GM12878 (cell line): ENCODE results near the gene HOTAIR. TPM values are rescaled to one million over a fixed set of nuclear protein-coding genes. Genes with fewer than 3 reads are reported as not detected.

ENCODE experiments used
- ATAC-seq: fragments of 200-7000 bp; cut with Tn5 transposase; 3 replicates; pipeline ENCODE4 v1.9.1; 2020; ENCODE audit warnings: mild to moderate bottlenecking, moderate library complexity
- BruUV-seq: library from RNA; stranded (reverse); fragments of 400-500 nt; replicated peaks from 2 replicates; lab custom pipeline; 2021; lab: Mats Ljungman, UMichigan
- CTCF ChIA-PET: fragments of 300-600 bp; sonication (Branson Sonifier 250); formaldehyde crosslinking; extraction: SDS; loops from one replicate; lab custom pipeline; 2021; ENCODE audit warnings: inconsistent platforms; lab: Yijun Ruan, JAX
- POLR2A ChIA-PET: fragments of 350-600 bp; formaldehyde crosslinking; extraction: SDS; loops from one replicate; lab custom pipeline; 2021; ENCODE audit warnings: inconsistent platforms; lab: Charles Lee
- RAD21 ChIA-PET: fragments of 300-600 bp; sonication (Branson Sonifier 250); formaldehyde crosslinking; loops from one replicate; lab custom pipeline; 2023; ENCODE audit warnings: antibody characterized with exemption; ENCODE audit not compliant: unreplicated experiment; lab: Charles Lee
- SMC1A ChIA-PET: fragments of 300-600 bp; sonication (Branson Sonifier 250); formaldehyde crosslinking; loops from one replicate; lab custom pipeline; 2023; ENCODE audit not compliant: unreplicated experiment, uncharacterized antibody; lab: Charles Lee
- DNase-seq: peaks from one replicate; pipeline ENCODE4 v3.0.0-alpha.2; 2011; ENCODE audit warnings: low read depth, low spot score
- FAIRE-seq: peaks from 3 replicates; lab custom pipeline; 2011; peaks lifted over from hg19 to GRCh38; lab: Jason Lieb, UNC
- H2AFZ ChIP-seq: 2 replicates; pipeline ENCODE4 v1.6.0; 2011; ENCODE audit warnings: low read depth, low read length, control low read depth; ENCODE audit not compliant: control insufficient read depth
- H3K27ac ChIP-seq: 2 replicates; pipeline ENCODE4 v1.5.1; 2011; ENCODE audit warnings: control low read depth; ENCODE audit not compliant: control insufficient read depth, insufficient read depth
- H3K27me3 ChIP-seq, 2 experiments: replicated peaks in 1 of 2; 2 replicates each; pipeline versions ENCODE4 v1.6.0 to v1.6.1; 2011; ENCODE audit warnings: low read length in 1 of 2; ENCODE audit not compliant: control insufficient read depth in 2 of 2, insufficient read depth in 2 of 2
- H3K36me3 ChIP-seq, 2 experiments: 2 replicates each; pipeline ENCODE4 v1.5.1; 2011; ENCODE audit warnings: low read length in 1 of 2; ENCODE audit not compliant: control insufficient read depth in 2 of 2, insufficient read depth in 2 of 2
- H3K4me1 ChIP-seq: 2 replicates; pipeline ENCODE4 v1.6.1; 2011; ENCODE audit warnings: mild to moderate bottlenecking, low read length, moderate library complexity, mixed read lengths; ENCODE audit not compliant: control insufficient read depth, insufficient read depth
- H3K4me2 ChIP-seq: 2 replicates; pipeline ENCODE4 v1.6.0; 2011; ENCODE audit warnings: control low read depth; ENCODE audit not compliant: control insufficient read depth, insufficient read depth
- H3K4me3 ChIP-seq: fragments of 200-600 bp; sonication (generic); 2 replicates; pipeline ENCODE4 v1.5.1; 2016
- H3K79me2 ChIP-seq: 2 replicates; pipeline ENCODE4 v1.6.0; 2011; ENCODE audit warnings: low read length; ENCODE audit not compliant: control insufficient read depth, insufficient read depth
- H3K9ac ChIP-seq: 2 replicates; pipeline ENCODE4 v1.8.0; 2011; ENCODE audit warnings: low read length, control low read depth, mixed read lengths; ENCODE audit not compliant: control insufficient read depth, insufficient read depth
- H3K9me3 ChIP-seq: replicated peaks from 3 replicates; pipeline ENCODE4 v1.5.1; 2011; ENCODE audit warnings: mild to moderate bottlenecking, low read length; ENCODE audit not compliant: control insufficient read depth, insufficient read depth
- H4K20me1 ChIP-seq: 2 replicates; pipeline ENCODE4 v1.6.0; 2011; ENCODE audit not compliant: control insufficient read depth, insufficient read depth
- ATF2 ChIP-seq: IDR thresholded peaks from 2 replicates; pipeline ENCODE4 v1.6.1; 2012; ENCODE audit warnings: low read length, inconsistent platforms
- BACH1 ChIP-seq: fragments of 450-650 bp; IDR thresholded peaks from 2 replicates; pipeline ENCODE4 v1.6.1; 2017; ENCODE audit warnings: mild to moderate bottlenecking, borderline replicate concordance
- HDGF ChIP-seq: fragments of 450-650 bp; IDR thresholded peaks from 2 replicates; pipeline ENCODE4 v1.6.1; 2016; ENCODE audit warnings: antibody characterized with exemption
- JUNB ChIP-seq: IDR thresholded peaks from 2 replicates; pipeline ENCODE4 v1.6.1; 2016; ENCODE audit warnings: antibody characterized with exemption, mild to moderate bottlenecking
- JUND ChIP-seq: IDR thresholded peaks from 2 replicates; pipeline ENCODE4 v1.6.1; 2012; ENCODE audit warnings: low read depth, mild to moderate bottlenecking, low read length, improper control_type of control experiment, moderate library complexity
- NR2F1 ChIP-seq: fragments of 450-650 bp; conservative IDR thresholded peaks from 2 replicates; pipeline ENCODE4 v1.6.1; 2017; ENCODE audit warnings: mild to moderate bottlenecking
- POU2F2 ChIP-seq: IDR thresholded peaks from 3 replicates; pipeline ENCODE4 v1.6.1; 2011; ENCODE audit warnings: low read depth, mild to moderate bottlenecking, low read length, borderline replicate concordance
- RAD51 ChIP-seq: fragments of 450-650 bp; IDR thresholded peaks from 2 replicates; pipeline ENCODE4 v1.6.1; 2016; ENCODE audit warnings: moderate library complexity, mild to moderate bottlenecking, inconsistent platforms
- RB1 ChIP-seq: fragments of 450-650 bp; formaldehyde crosslinking; IDR thresholded peaks from 2 replicates; pipeline ENCODE4 v1.6.1; 2017; ENCODE audit warnings: mild to moderate bottlenecking, borderline replicate concordance
- SIX5 ChIP-seq: IDR thresholded peaks from 2 replicates; pipeline ENCODE4 v1.6.1; 2011; ENCODE audit warnings: mild to moderate bottlenecking, low read depth, low read length, moderate library complexity; ENCODE audit not compliant: severe bottlenecking
- SMAD5 ChIP-seq: IDR thresholded peaks from 2 replicates; pipeline ENCODE4 v1.6.1; 2016; ENCODE audit warnings: antibody characterized with exemption, low read depth
- SMARCA5 ChIP-seq: fragments of 450-650 bp; IDR thresholded peaks from 2 replicates; pipeline ENCODE4 v1.6.1; 2017; ENCODE audit warnings: mild to moderate bottlenecking
- SUZ12 ChIP-seq: fragments of 200-600 bp; sonication (generic); IDR thresholded peaks from one replicate; pipeline ENCODE4 v1.6.1; 2018; ENCODE audit warnings: antibody characterized with exemption, mild to moderate bottlenecking; ENCODE audit not compliant: unreplicated experiment
- WRNIP1 ChIP-seq: IDR thresholded peaks from 2 replicates; pipeline ENCODE4 v1.6.1; 2011; ENCODE audit warnings: low read depth, low read length, improper control_type of control experiment, borderline replicate concordance
- ZNF384 ChIP-seq: IDR thresholded peaks from 2 replicates; pipeline ENCODE4 v1.6.1; 2012; ENCODE audit warnings: low read depth, mild to moderate bottlenecking, low read length, improper control_type of control experiment, borderline replicate concordance
- in situ Hi-C: fragments of 300-500 bp; cut with MboI; formaldehyde crosslinking; loops from 9 replicates; pipeline ENCODE4 v1.14.3; 2018; ENCODE audit warnings: mixed read lengths
- intact Hi-C: fragments of 100-400 bp; cut with micrococcal nuclease; formaldehyde crosslinking; loops from one replicate; pipeline ENCODE4 v1.14.2; 2022; ENCODE audit not compliant: unreplicated experiment
- polyA plus RNA-seq, 11 experiments: library from polyadenylated mRNA; depleted of rRNA in 4 of 11; unstranded in 6 of 11; stranded (reverse) in 5 of 11; fragments of >200 nt; fragmentation: Nextera tagmentation in 4 of 11; fragmentation: Illumina TruSeq in 1 of 11; extraction: Ambion mirVana in 4 of 11; extraction: Trizol in 1 of 11; gene quantifications; 1 replicate in 1 of 11; 2 replicates in 10 of 11; pipeline versions ENCODE4 v1.2.1 to v1.2.3, GENCODE V29; 2011 to 2016; ENCODE audit warnings: inconsistent platforms in 2 of 11, missing spikeins in 2 of 11, low read depth in 1 of 11
- total RNA-seq, 4 experiments: library from RNA; depleted of rRNA in 3 of 4; stranded (reverse); fragments of >200 nt in 3 of 4; fragmentation: Illumina TruSeq in 1 of 4; extraction: Trizol in 1 of 4; gene quantifications; 2 replicates each; pipeline versions ENCODE4 v1.2.1 to v1.2.3, GENCODE V29; 2013 to 2021

Gene HOTAIR
- total and polyA plus RNA-seq, 10 of the 15 experiments (the other 5 are each of a cell fraction or from before 2014, with no cell fraction given): not detected

GRCh38 chr12:53941187-53941586 lies 33.6 kb downstream of the HOTAIR start:
- no peak overlapping the region for H2AFZ ChIP-seq
- H4K20me1 ChIP-seq: no peaks in the 10 kb centered on the region
- no peak overlapping the region for H3K4me2 ChIP-seq
- no peaks in the 10 kb centered on the region for H3K79me2 ChIP-seq
- POLR2A ChIA-PET: no interaction called here
- no peaks in the 10 kb centered on the region for H3K36me3 ChIP-seq
- no peak for DNase-seq
- no peak overlapping the region for H3K9ac ChIP-seq
- SMC1A ChIA-PET: interaction anchor here (0.8 to 1.0 kb wide), 2 partner anchors 9 to 17 kb away, joined by 3 read pairs; no protein-coding TSS in a partner anchor
- TF ChIP-seq RB1: no peak
- no peak for TF ChIP-seq JUNB
- no peak for TF ChIP-seq POU2F2
- TF ChIP-seq RAD51: no peak
- no peak for TF ChIP-seq ZNF384
- no peak for TF ChIP-seq WRNIP1
- TF ChIP-seq SUZ12: no peak
- TF ChIP-seq BACH1: no peak
- no peak for TF ChIP-seq HDGF
- no peak for TF ChIP-seq SMAD5
- no peak for TF ChIP-seq SMARCA5
- TF ChIP-seq NR2F1: no peak
- no peak for TF ChIP-seq ATF2
- no peak for TF ChIP-seq SIX5
- no peak for TF ChIP-seq JUND
- ATAC-seq: no peak
- RAD21 ChIA-PET: no interaction called here
- no TSS peak for BruUV-seq
- no peaks in the 10 kb centered on the region for H3K4me1 ChIP-seq
- in situ Hi-C loops (no loop called here), intact Hi-C loops (no loop called here)
- H3K27me3 ChIP-seq: peaks cover 16 to 41% of the 10 kb centered on the region in 2 experiments
- H3K4me3 ChIP-seq: no peak overlapping the region
- FAIRE-seq: no peak
- H3K27ac ChIP-seq: no peak overlapping the region
- CTCF ChIA-PET: interaction anchor here (0.6 kb wide), 1 partner anchor 290 kb away, joined by 3 read pairs; no protein-coding TSS in a partner anchor
- H3K9me3 ChIP-seq: no peaks in the 10 kb centered on the region; the same call in 1 of the 3 replicates
